ENCODE data around the gene UTP20. TPM values are rescaled to one million over a fixed set of nuclear protein-coding genes. Genes with fewer than 3 reads are reported as not detected.

The UTP20 gene
- total and polyA plus RNA-seq, 4 donors, result 1.9 to 19.7 (median 10.0) TPM

DNA sequence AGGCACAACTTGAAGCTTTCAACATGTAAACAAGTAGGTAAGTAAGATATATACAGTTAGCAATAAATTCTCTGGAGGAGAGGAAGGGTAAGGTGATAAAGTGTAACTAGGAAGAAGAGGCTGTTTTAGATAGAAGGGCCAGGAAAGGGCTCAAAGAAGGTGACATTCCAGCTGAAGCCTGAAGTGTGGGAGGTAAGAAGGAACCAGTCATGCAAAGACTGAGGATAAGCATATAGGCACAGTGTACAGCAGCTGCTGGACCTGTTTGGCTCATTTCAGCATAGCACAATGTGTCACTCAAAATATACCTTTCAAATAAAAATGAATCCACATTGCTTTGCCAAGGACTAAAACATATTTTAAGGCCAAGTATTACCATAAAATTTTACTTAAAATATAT, 156.2 kb downstream of the UTP20 start:
- H3K9me3 ChIP-seq (ENCODE audit: control insufficient read depth in 4 of 4, insufficient read depth in 3 of 4, low read length in 3 of 4), result no peaks in the 10 kb centered on the region
- H3K27me3 ChIP-seq (ENCODE audit: control insufficient read depth in 3 of 3, insufficient read depth in 3 of 3, low read length in 2 of 3), result no peaks in the 10 kb centered on the region
- H3K9ac ChIP-seq (ENCODE audit: insufficient read depth in 1 of 2, low read length in 2 of 2), result no peak overlapping the region
- DNase-seq (peak in 1 of 3 donors; percentile 24), ATAC-seq (ENCODE audit: insufficient read depth, low FRiP score) (no peak)
- H3K36me3 ChIP-seq (ENCODE audit: control insufficient read depth in 4 of 4, insufficient read depth in 4 of 4, low read length in 4 of 4), result no peaks in the 10 kb centered on the region
- no peak overlapping the region for H3K27ac ChIP-seq (ENCODE audit: low read depth in 1 of 2, low read length in 1 of 2)
- H3K4me3 ChIP-seq, result no peak overlapping the region
- TF ChIP-seq, protein P1, sequence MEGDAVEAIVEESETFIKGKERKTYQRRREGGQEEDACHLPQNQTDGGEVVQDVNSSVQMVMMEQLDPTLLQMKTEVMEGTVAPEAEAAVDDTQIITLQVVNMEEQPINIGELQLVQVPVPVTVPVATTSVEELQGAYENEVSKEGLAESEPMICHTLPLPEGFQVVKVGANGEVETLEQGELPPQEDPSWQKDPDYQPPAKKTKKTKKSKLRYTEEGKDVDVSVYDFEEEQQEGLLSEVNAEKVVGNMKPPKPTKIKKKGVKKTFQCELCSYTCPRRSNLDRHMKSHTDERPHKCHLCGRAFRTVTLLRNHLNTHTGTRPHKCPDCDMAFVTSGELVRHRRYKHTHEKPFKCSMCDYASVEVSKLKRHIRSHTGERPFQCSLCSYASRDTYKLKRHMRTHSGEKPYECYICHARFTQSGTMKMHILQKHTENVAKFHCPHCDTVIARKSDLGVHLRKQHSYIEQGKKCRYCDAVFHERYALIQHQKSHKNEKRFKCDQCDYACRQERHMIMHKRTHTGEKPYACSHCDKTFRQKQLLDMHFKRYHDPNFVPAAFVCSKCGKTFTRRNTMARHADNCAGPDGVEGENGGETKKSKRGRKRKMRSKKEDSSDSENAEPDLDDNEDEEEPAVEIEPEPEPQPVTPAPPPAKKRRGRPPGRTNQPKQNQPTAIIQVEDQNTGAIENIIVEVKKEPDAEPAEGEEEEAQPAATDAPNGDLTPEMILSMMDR (IDR thresholded peaks at IDR 0.05; ENCODE audit: control extremely low read depth, extremely low read depth), result no peak
- no peaks in the 10 kb centered on the region for H3K4me1 ChIP-seq (ENCODE audit: control insufficient read depth in 5 of 5, insufficient read depth in 5 of 5, low read length in 5 of 5)

Small RNAs within 50 kb of the gene (small RNA-seq; reads per million reads assigned to genes)
- gene RNU6-1068P (ENCODE audit: low replicate concordance) (not detected), gene RPS27P23 (ENCODE audit: low replicate concordance) (not detected)

Other genes starting within 250 kb of the UTP20 start
- 1 to 10 TPM; 3.8 to 7.0 TPM for gene SLC5A8, start 69.9 kb upstream of the UTP20 start, total RNA-seq
- gene SLC5A8, start 69.9 kb upstream of the UTP20 start, polyA plus RNA-seq, result 1 to 10 TPM; 1.3 to 3.4 TPM
- gene ARL1, start 127.7 kb downstream of the UTP20 start, total RNA-seq, result 10 to 100 TPM; 85.5 to 87.4 TPM
- gene ARL1, start 127.7 kb downstream of the UTP20 start, polyA plus RNA-seq, result 10 to 100 TPM; 28.7 to 44.0 TPM
- gene SPIC, start 195.2 kb downstream of the UTP20 start, total RNA-seq, result under 1 TPM in 1 of 2 donors, not detected in 1; 0.28 TPM
- under 1 TPM in 1 of 2 donors, not detected in 1; 0.03 TPM for gene SPIC, start 195.2 kb downstream of the UTP20 start, polyA plus RNA-seq